Common myeloid progenitor, CD34-positive (primary cell): ENCODE measurements around the gene SPAG7.

Experiments
- CTCF ChIA-PET: fragments of 350-600 bp; sonication (Branson Sonifier 250); formaldehyde crosslinking; loops from one replicate; lab custom pipeline; 2021; ENCODE audit warnings: antibody characterized with exemption; lab: Charles Lee
- POLR2A ChIA-PET: fragments of 350-600 bp; sonication (Branson Sonifier 250); formaldehyde crosslinking; loops from one replicate; lab custom pipeline; 2021; ENCODE audit warnings: antibody characterized with exemption; lab: Charles Lee
- DNase-seq, 3 donors: peaks; one replicate each; pipeline versions ENCODE4 v3.0.0 to v3.0.0-alpha.2; 2013
- H3K27ac ChIP-seq, 2 experiments: 1 replicate in 1 of 2; 2 replicates in 1 of 2; pipeline ENCODE4 v1.7.0; 2013; ENCODE audit warnings: inconsistent platforms in 2 of 2, low read length in 2 of 2, mild to moderate bottlenecking in 2 of 2, low read depth in 1 of 2, moderate library complexity in 1 of 2; ENCODE audit not compliant: severe bottlenecking in 2 of 2, insufficient read depth in 1 of 2, poor library complexity in 1 of 2
- H3K27me3 ChIP-seq, 5 experiments: replicated peaks in 2 of 5; 1 replicate in 3 of 5; 2 replicates in 2 of 5; pipeline versions ENCODE4 v1.6.1 to v1.7.0; 2013; ENCODE audit warnings: low read length in 4 of 5, mild to moderate bottlenecking in 2 of 5, moderate library complexity in 2 of 5, inconsistent platforms in 1 of 5; ENCODE audit not compliant: insufficient read depth in 5 of 5, control insufficient read depth in 4 of 5
- H3K36me3 ChIP-seq, 4 experiments: 1 replicate in 2 of 4; 2 replicates in 2 of 4; pipeline versions ENCODE4 v1.6.1 to v1.7.0; 2013; ENCODE audit warnings: low read length in 3 of 4, control low read depth in 1 of 4, mild to moderate bottlenecking in 1 of 4; ENCODE audit not compliant: control insufficient read depth in 4 of 4, insufficient read depth in 4 of 4
- H3K4me1 ChIP-seq, 4 experiments: 1 replicate in 3 of 4; 2 replicates in 1 of 4; pipeline versions ENCODE4 v1.6.1 to v1.7.1; 2013; ENCODE audit warnings: low read length in 3 of 4, mild to moderate bottlenecking in 3 of 4, control low read depth in 1 of 4, inconsistent platforms in 1 of 4, moderate library complexity in 1 of 4; ENCODE audit not compliant: control insufficient read depth in 4 of 4, insufficient read depth in 4 of 4; ENCODE audit errors: control extremely low read depth in 1 of 4
- H3K4me3 ChIP-seq, 7 experiments: 1 replicate in 4 of 7; 2 replicates in 3 of 7; pipeline versions ENCODE4 v1.5.1 to v1.7.0; 2013; ENCODE audit warnings: mild to moderate bottlenecking in 7 of 7, low read length in 6 of 7, moderate library complexity in 6 of 7, inconsistent platforms in 2 of 7, low read depth in 2 of 7, control low read depth in 1 of 7; ENCODE audit not compliant: insufficient read depth in 4 of 7, control insufficient read depth in 1 of 7; ENCODE audit errors: extremely low read depth in 1 of 7
- H3K9me3 ChIP-seq, 5 experiments: 1 replicate in 4 of 5; 2 replicates in 1 of 5; pipeline versions ENCODE4 v1.6.1 to v1.7.1; 2013; ENCODE audit warnings: low read length in 4 of 5, mild to moderate bottlenecking in 2 of 5, inconsistent platforms in 1 of 5, low read depth in 1 of 5, moderate library complexity in 1 of 5; ENCODE audit not compliant: control insufficient read depth in 4 of 5, insufficient read depth in 2 of 5; ENCODE audit errors: control extremely low read depth in 1 of 5
- WGBS: methylation state at CpG from one replicate; pipeline ENCODE4 v1.1.5; 2013; ENCODE audit not compliant: insufficient coverage; 5-methylcytosine and 5-hydroxymethylcytosine counted together

Gene SPAG7

GRCh38 chr17:4999430-5000093 lies 31.9 kb upstream of the SPAG7 start:
- H3K27ac ChIP-seq, result no peak overlapping the region
- CTCF ChIA-PET, result interaction anchor here (0.9 to 1.4 kb wide), 2 partner anchors 14 to 19 kb away, joined by 3 read pairs; no protein-coding TSS in a partner anchor

GRCh38 chr17:4998732-4999429 lies 31.3 kb upstream of the SPAG7 start:
- no peak for DNase-seq
- ChIA-PET CTCF (no interaction called here), POLR2A (no interaction called here)
- Histone ChIP-seq H3K9me3 (no peaks in the 10 kb centered on the region), H3K4me1 (peaks cover 0 to 19% (median 16%) of the 10 kb centered on the region in 4 experiments), H3K27ac (no peak overlapping the region), H3K4me3 (peak overlapping the region in 3 of 7 experiments; percentile 68 to 73 (median 71)), H3K36me3 (peaks cover 0 to 4% (median 0%) of the 10 kb centered on the region in 4 experiments), H3K27me3 (peaks cover 0 to 57% (median 17%) of the 10 kb centered on the region in 5 experiments)
- WGBS, result 64% methylated on average over 12 of the region's 14 CpGs

More at GRCh38 chr17:4999430-5000093, 31.9 kb upstream of the SPAG7 start:
- Histone ChIP-seq H3K36me3 (peaks cover 0 to 9% (median 0%) of the 10 kb centered on the region in 4 experiments), H3K4me1 (peaks cover 0 to 19% (median 16%) of the 10 kb centered on the region in 4 experiments), H3K9me3 (no peaks in the 10 kb centered on the region), H3K4me3 (no peak overlapping the region), H3K27me3 (peaks cover 0 to 58% (median 15%) of the 10 kb centered on the region in 5 experiments)
- 86% methylated on average over 12 of the region's 12 CpGs for WGBS
- DNase-seq, result no peak
- POLR2A ChIA-PET, result no interaction called here

GRCh38 chr17:4998027-4998731 lies 30.6 kb upstream of the SPAG7 start:
- POLR2A ChIA-PET, result interaction anchor here (0.7 kb wide), 1 partner anchor 19 kb away, joined by 4 read pairs; no protein-coding TSS in a partner anchor
- Histone ChIP-seq H3K27ac (no peak overlapping the region), H3K36me3 (peaks cover 0 to 4% (median 0%) of the 10 kb centered on the region in 4 experiments), H3K4me1 (peaks cover 0 to 19% (median 16%) of the 10 kb centered on the region in 4 experiments), H3K27me3 (peaks cover 0 to 54% (median 18%) of the 10 kb centered on the region in 5 experiments), H3K4me3 (peak overlapping the region; percentile 27 to 73 (median 57)), H3K9me3 (no peaks in the 10 kb centered on the region)
- peak in 1 of 3 donors; percentile 33 for DNase-seq
- under 1% methylated on average over 50 of the region's 55 CpGs for WGBS
- CTCF ChIA-PET, result interaction anchor here (0.8 to 1.6 kb wide), 2 partner anchors 10 to 21 kb away, joined by 6 read pairs; partner anchors contain the start of gene CAMTA2

GRCh38 chr17:4997302-4998026 lies 29.8 kb upstream of the SPAG7 start, which contains the start of the genes INCA1 and KIF1C:
Gene INCA1, minus strand, starts transcription at chr17:4997522. Its CDS starts 3,085 bp downstream, at chr17:4994437.
Gene KIF1C, plus strand, starts transcription at chr17:4997950. Its CDS starts 2,297 bp downstream, at chr17:5000247.
- peaks cover 0 to 54% (median 18%) of the 10 kb centered on the region in 5 experiments for H3K27me3 ChIP-seq
- under 1% methylated on average over 89 of the region's 93 CpGs for WGBS
- H3K27ac ChIP-seq, result no peak within 1 kb of the TSS
- CTCF ChIA-PET, result interaction anchor here (0.8 to 1.6 kb wide), 4 partner anchors 9 to 30 kb away, joined by 3 to 6 read pairs (median 5); partner anchors contain the start of genes CAMTA2 and SPAG7
- POLR2A ChIA-PET, result interaction anchor here (0.7 to 1.4 kb wide), 3 partner anchors 17 to 58 kb away, joined by 3 to 6 read pairs (median 4); partner anchors contain the start of genes RNF167 and SLC25A11
- peak within 1 kb of the TSS; percentile 27 to 73 (median 68) for H3K4me3 ChIP-seq
- H3K36me3 ChIP-seq, result peaks cover 0 to 4% (median 0%) of the 10 kb centered on the region in 4 experiments
- no peaks in the 10 kb centered on the region for H3K9me3 ChIP-seq
- H3K4me1 ChIP-seq, result peaks cover 0 to 19% (median 16%) of the 10 kb centered on the region in 4 experiments
- peak; percentile 78 to 90 (median 87) for DNase-seq

- peaks cover 0 to 32% (median 12%) of the 10 kb centered on the region in 5 experiments for H3K27me3 ChIP-seq
- WGBS, result 97% methylated on average over 4 of the region's 6 CpGs
- H3K4me3 ChIP-seq, result no peak overlapping the region
- CTCF ChIA-PET, result interaction anchor here (2.0 kb wide), 1 partner anchor 8 kb away, joined by 5 read pairs; no protein-coding TSS in a partner anchor
- DNase-seq, result no peak
- no peak overlapping the region for H3K27ac ChIP-seq
- peaks cover 0 to 20% (median 16%) of the 10 kb centered on the region in 4 experiments for H3K4me1 ChIP-seq
- no peaks in the 10 kb centered on the region for H3K36me3 ChIP-seq
- H3K9me3 ChIP-seq, result no peaks in the 10 kb centered on the region
- POLR2A ChIA-PET, result no interaction called here
These were observed 26.5 kb upstream of the SPAG7 start for GRCh38 chr17:4994081-4994595.
